HepG2 (cell line): ENCODE results near the gene CUL7. TPM values are rescaled to one million over a fixed set of nuclear protein-coding genes. Genes with fewer than 3 reads are reported as not detected.

Experiments used
- CREB3 ChIP-seq: sonication (generic); formaldehyde crosslinking; IDR thresholded peaks from 2 replicates; pipeline ENCODE4 v1.5.0; 2020; ENCODE audit warnings: missing genetic modification reagents
- CREM ChIP-seq, 2 experiments: sonication (generic) in 1 of 2; formaldehyde crosslinking in 1 of 2; IDR thresholded peaks; 2 replicates each; pipeline versions ENCODE4 v1.4.0 to v1.6.1; 2016 to 2020; ENCODE audit warnings: antibody characterized with exemption in 1 of 2, mild to moderate bottlenecking in 1 of 2, missing genetic modification reagents in 1 of 2
- FOXK2 ChIP-seq: fragments of 450-650 bp; IDR thresholded peaks from 2 replicates; pipeline ENCODE4 v1.6.1; 2016
- IRF9 ChIP-seq: sonication (generic); formaldehyde crosslinking; IDR thresholded peaks from 2 replicates; pipeline ENCODE4 v1.8.0; 2022; ENCODE audit warnings: missing genetic modification reagents, mild to moderate bottlenecking, borderline replicate concordance
- JDP2 ChIP-seq: sonication (generic); formaldehyde crosslinking; IDR thresholded peaks from 2 replicates; pipeline ENCODE4 v1.8.1; 2022; ENCODE audit warnings: missing genetic modification reagents, borderline replicate concordance
- PCBP2 ChIP-seq: fragments of 200-400 bp; formaldehyde crosslinking; optimal IDR thresholded peaks from 2 replicates; pipeline ENCODE3; 2018; ENCODE audit warnings: low read length, low read depth; ENCODE audit not compliant: poor library complexity, severe bottlenecking
- PHF8 ChIP-seq: sonication (generic); formaldehyde crosslinking; IDR thresholded peaks from 2 replicates; pipeline ENCODE4 v1.5.0; 2020; ENCODE audit warnings: missing genetic modification reagents
- SALL2 ChIP-seq: sonication (generic); formaldehyde crosslinking; IDR thresholded peaks from 2 replicates; pipeline ENCODE4 v1.8.1; 2023; ENCODE audit warnings: mild to moderate bottlenecking, missing genetic modification reagents, inconsistent platforms
- SUZ12 ChIP-seq: fragments of 150-350 bp; IDR thresholded peaks from 2 replicates; pipeline ENCODE4 v1.6.1; 2014; ENCODE audit warnings: low read depth, low read length
- TOPORS ChIP-seq: sonication (generic); formaldehyde crosslinking; IDR thresholded peaks from 2 replicates; pipeline ENCODE4 v1.8.0; 2023; ENCODE audit warnings: mild to moderate bottlenecking, missing genetic modification reagents
- ZFP82 ChIP-seq: sonication (generic); formaldehyde crosslinking; IDR thresholded peaks from 2 replicates; pipeline ENCODE4 v1.5.1; 2020; ENCODE audit warnings: mild to moderate bottlenecking, missing genetic modification reagents, borderline replicate concordance
- ZNF235 ChIP-seq: sonication (generic); formaldehyde crosslinking; IDR thresholded peaks from 2 replicates; pipeline ENCODE4 v1.8.1; 2023; ENCODE audit warnings: mild to moderate bottlenecking, missing genetic modification reagents, borderline replicate concordance
- ZNF264 ChIP-seq: sonication (generic); formaldehyde crosslinking; IDR thresholded peaks from 2 replicates; pipeline ENCODE4 v1.4.0; 2020; ENCODE audit warnings: missing genetic modification reagents
- ZNF713 ChIP-seq: sonication (generic); formaldehyde crosslinking; IDR thresholded peaks from 2 replicates; pipeline ENCODE4 v1.4.0; 2020; ENCODE audit warnings: mild to moderate bottlenecking, missing genetic modification reagents
- ZNF740 ChIP-seq: sonication (generic); formaldehyde crosslinking; IDR thresholded peaks from 2 replicates; pipeline ENCODE4 v1.4.0; 2020; ENCODE audit warnings: missing genetic modification reagents
- ZNF841 ChIP-seq: sonication (generic); formaldehyde crosslinking; IDR thresholded peaks from 2 replicates; pipeline ENCODE4 v1.8.1; 2023; ENCODE audit warnings: missing genetic modification reagents, borderline replicate concordance
- polyA plus RNA-seq, 8 experiments: library from polyadenylated mRNA; depleted of rRNA in 3 of 8; stranded (reverse) in 7 of 8; unstranded in 1 of 8; fragments of >200 nt; fragmentation: Illumina TruSeq in 4 of 8; extraction: Trizol in 4 of 8; gene quantifications; 2 replicates each; pipeline versions ENCODE4 v1.2.1 to v1.2.3, GENCODE V29; 2011 to 2016; ENCODE audit warnings: low read depth in 4 of 8, missing spikeins in 1 of 8, mixed read lengths in 1 of 8; ENCODE audit not compliant: insufficient read depth in 1 of 8
- total RNA-seq, 5 experiments: library from RNA; depleted of rRNA; stranded (reverse); fragments of >200 nt; fragmentation: Illumina TruSeq; extraction: Trizol; gene quantifications; 2 replicates each; pipeline ENCODE4 v1.2.3, GENCODE V29; 2016; ENCODE audit warnings: low read depth in 1 of 5
- TF ChIP-seq, protein P1 (sequence below): IDR thresholded peaks from 2 replicates; pipeline ENCODE4 v1.6.1; 2016; ENCODE audit warnings: low read depth, missing genetic modification reagents, missing compliant biosample characterization
- TF ChIP-seq, protein P2 (sequence below): sonication (generic); formaldehyde crosslinking; conservative IDR thresholded peaks from 2 replicates; pipeline ENCODE4 v1.8.0; 2022; ENCODE audit warnings: missing genetic modification reagents

CUL7 gene
- total and polyA plus RNA-seq, 2 of the 13 experiments (the other 11 are each of a cell fraction or from before 2014, with no cell fraction given), result 32.0 to 60.7 TPM

DNA sequence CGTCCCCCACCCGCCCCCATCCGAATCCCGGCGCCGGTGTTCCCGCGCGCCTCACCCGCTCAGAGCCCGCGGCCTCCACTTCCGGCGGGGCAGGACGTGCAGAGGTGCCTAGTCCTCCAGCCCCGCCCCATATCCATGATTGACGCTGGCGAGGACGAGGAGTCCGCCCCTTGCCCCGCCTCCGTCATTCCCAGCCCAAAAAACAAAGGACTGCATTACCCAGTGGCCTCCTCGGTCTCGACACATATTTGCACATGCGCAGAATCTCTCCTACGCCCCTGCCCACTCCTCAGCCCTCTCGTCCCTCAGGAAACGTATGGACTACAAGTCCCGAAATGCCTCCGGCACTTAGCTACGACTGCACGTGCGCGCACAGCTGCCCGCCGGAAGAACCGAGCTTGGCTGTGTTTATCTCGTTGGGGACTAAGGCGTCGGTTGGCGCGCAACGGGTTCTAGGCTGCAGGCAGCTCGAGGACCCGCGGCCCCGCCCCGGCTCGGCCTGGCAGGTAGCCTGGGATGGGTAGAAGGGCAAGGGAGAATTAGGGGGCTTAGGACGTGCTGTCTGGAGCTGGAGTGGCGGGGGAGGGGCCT is 39.7 kb downstream of the CUL7 start, which contains the start of the genes KLHDC3 and MEA1 (continued):
- TF ChIP-seq, protein P1, sequence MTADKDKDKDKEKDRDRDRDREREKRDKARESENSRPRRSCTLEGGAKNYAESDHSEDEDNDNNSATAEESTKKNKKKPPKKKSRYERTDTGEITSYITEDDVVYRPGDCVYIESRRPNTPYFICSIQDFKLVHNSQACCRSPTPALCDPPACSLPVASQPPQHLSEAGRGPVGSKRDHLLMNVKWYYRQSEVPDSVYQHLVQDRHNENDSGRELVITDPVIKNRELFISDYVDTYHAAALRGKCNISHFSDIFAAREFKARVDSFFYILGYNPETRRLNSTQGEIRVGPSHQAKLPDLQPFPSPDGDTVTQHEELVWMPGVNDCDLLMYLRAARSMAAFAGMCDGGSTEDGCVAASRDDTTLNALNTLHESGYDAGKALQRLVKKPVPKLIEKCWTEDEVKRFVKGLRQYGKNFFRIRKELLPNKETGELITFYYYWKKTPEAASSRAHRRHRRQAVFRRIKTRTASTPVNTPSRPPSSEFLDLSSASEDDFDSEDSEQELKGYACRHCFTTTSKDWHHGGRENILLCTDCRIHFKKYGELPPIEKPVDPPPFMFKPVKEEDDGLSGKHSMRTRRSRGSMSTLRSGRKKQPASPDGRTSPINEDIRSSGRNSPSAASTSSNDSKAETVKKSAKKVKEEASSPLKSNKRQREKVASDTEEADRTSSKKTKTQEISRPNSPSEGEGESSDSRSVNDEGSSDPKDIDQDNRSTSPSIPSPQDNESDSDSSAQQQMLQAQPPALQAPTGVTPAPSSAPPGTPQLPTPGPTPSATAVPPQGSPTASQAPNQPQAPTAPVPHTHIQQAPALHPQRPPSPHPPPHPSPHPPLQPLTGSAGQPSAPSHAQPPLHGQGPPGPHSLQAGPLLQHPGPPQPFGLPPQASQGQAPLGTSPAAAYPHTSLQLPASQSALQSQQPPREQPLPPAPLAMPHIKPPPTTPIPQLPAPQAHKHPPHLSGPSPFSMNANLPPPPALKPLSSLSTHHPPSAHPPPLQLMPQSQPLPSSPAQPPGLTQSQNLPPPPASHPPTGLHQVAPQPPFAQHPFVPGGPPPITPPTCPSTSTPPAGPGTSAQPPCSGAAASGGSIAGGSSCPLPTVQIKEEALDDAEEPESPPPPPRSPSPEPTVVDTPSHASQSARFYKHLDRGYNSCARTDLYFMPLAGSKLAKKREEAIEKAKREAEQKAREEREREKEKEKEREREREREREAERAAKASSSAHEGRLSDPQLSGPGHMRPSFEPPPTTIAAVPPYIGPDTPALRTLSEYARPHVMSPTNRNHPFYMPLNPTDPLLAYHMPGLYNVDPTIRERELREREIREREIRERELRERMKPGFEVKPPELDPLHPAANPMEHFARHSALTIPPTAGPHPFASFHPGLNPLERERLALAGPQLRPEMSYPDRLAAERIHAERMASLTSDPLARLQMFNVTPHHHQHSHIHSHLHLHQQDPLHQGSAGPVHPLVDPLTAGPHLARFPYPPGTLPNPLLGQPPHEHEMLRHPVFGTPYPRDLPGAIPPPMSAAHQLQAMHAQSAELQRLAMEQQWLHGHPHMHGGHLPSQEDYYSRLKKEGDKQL (CRISPR knock-in tag), result no peak
- no peak for TF ChIP-seq ZNF841 (CRISPR knock-in tag)
- TF ChIP-seq ZNF264 (CRISPR knock-in tag), result no peak
- TF ChIP-seq ZFP82 (CRISPR knock-in tag), result no peak
- no peak for TF ChIP-seq PCBP2
- TF ChIP-seq TOPORS (CRISPR knock-in tag), result no peak
- TF ChIP-seq SALL2 (CRISPR knock-in tag), result 0 out of 2 replicates have a peak, but pooled peaks have one; percentile 2
- TF ChIP-seq FOXK2, result peak; percentile 96
- TF ChIP-seq IRF9, result no peak; the same call in 1 of the 2 replicates
- no peak for TF ChIP-seq ZNF713 (CRISPR knock-in tag)
- TF ChIP-seq PHF8 (CRISPR knock-in tag), result peak; percentile 77
- TF ChIP-seq JDP2 (CRISPR knock-in tag), result no peak
- no peak for TF ChIP-seq ZNF740 (CRISPR knock-in tag)
- peak; percentile 98 for TF ChIP-seq CREM (IDR thresholded peaks at IDR 0.05)
- TF ChIP-seq CREM (CRISPR knock-in tag; IDR thresholded peaks at IDR 0.05), result no peak
- no peak for TF ChIP-seq ZNF235
- TF ChIP-seq, protein P2, sequence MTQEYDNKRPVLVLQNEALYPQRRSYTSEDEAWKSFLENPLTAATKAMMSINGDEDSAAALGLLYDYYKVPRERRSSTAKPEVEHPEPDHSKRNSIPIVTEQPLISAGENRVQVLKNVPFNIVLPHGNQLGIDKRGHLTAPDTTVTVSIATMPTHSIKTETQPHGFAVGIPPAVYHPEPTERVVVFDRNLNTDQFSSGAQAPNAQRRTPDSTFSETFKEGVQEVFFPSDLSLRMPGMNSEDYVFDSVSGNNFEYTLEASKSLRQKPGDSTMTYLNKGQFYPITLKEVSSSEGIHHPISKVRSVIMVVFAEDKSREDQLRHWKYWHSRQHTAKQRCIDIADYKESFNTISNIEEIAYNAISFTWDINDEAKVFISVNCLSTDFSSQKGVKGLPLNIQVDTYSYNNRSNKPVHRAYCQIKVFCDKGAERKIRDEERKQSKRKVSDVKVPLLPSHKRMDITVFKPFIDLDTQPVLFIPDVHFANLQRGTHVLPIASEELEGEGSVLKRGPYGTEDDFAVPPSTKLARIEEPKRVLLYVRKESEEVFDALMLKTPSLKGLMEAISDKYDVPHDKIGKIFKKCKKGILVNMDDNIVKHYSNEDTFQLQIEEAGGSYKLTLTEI, result no peak
- no peak for TF ChIP-seq CREB3 (CRISPR knock-in tag)
- TF ChIP-seq SUZ12, result peak; percentile 83
